MM.1S (cell line): ENCODE measurements around the gene ANKRD13B.

Experiments
- DNase-seq: peaks from one replicate; pipeline ENCODE4 v3.0.0-alpha.2; 2015
- H2AFZ ChIP-seq: fragments of 300-600 bp; sonication (generic); 2 replicates; pipeline ENCODE4 v1.6.0; 2016; ENCODE audit warnings: antibody characterized with exemption, low read length
- H3F3A ChIP-seq: fragments of 300-600 bp; sonication (generic); 2 replicates; pipeline ENCODE4 v1.6.1; 2016; ENCODE audit warnings: mild to moderate bottlenecking, antibody characterized with exemption, low read length, moderate library complexity, mixed read lengths; ENCODE audit not compliant: insufficient read depth
- H3K27ac ChIP-seq: fragments of 300-600 bp; sonication (generic); 2 replicates; pipeline ENCODE4 v1.5.1; 2016; ENCODE audit warnings: mild to moderate bottlenecking, low read length
- H3K27me3 ChIP-seq: fragments of 300-600 bp; sonication (generic); replicated peaks from 2 replicates; pipeline ENCODE4 v1.6.0; 2016; ENCODE audit warnings: low read length; ENCODE audit not compliant: insufficient read depth
- H3K36me3 ChIP-seq: fragments of 300-600 bp; sonication (generic); replicated peaks from 2 replicates; pipeline ENCODE4 v1.6.1; 2016; ENCODE audit warnings: mild to moderate bottlenecking, low read length, mixed read lengths; ENCODE audit not compliant: insufficient read depth
- H3K4me1 ChIP-seq: fragments of 300-600 bp; sonication (generic); 2 replicates; pipeline ENCODE4 v1.6.1; 2016; ENCODE audit warnings: low read length, mixed read lengths
- H3K4me2 ChIP-seq: fragments of 300-600 bp; sonication (generic); 2 replicates; pipeline ENCODE4 v1.6.0; 2016; ENCODE audit warnings: low read depth, low read length
- H3K4me3 ChIP-seq: fragments of 300-600 bp; sonication (generic); 2 replicates; pipeline ENCODE4 v1.5.1; 2016; ENCODE audit warnings: low read length, mixed read lengths
- H3K79me2 ChIP-seq: fragments of 300-600 bp; sonication (generic); 2 replicates; pipeline ENCODE4 v1.6.1; 2016; ENCODE audit warnings: mixed run types, low read length, mixed read lengths
- H3K9ac ChIP-seq: fragments of 300-600 bp; sonication (generic); 2 replicates; pipeline ENCODE4 v1.6.1; 2016; ENCODE audit warnings: low read length, mixed read lengths
- H3K9me2 ChIP-seq: fragments of 300-600 bp; sonication (generic); replicated peaks from 2 replicates; pipeline ENCODE4 v1.6.1; 2016; ENCODE audit warnings: mild to moderate bottlenecking, low read length, mixed read lengths; ENCODE audit not compliant: insufficient read depth
- H3K9me3 ChIP-seq: fragments of 300-600 bp; sonication (generic); replicated peaks from 2 replicates; pipeline ENCODE4 v1.6.1; 2016; ENCODE audit warnings: mild to moderate bottlenecking, low read length, mixed read lengths; ENCODE audit not compliant: insufficient read depth
- H4K20me1 ChIP-seq: fragments of 300-600 bp; sonication (generic); 2 replicates; pipeline ENCODE4 v1.6.1; 2016; ENCODE audit warnings: mild to moderate bottlenecking, low read length, moderate library complexity, mixed read lengths; ENCODE audit not compliant: insufficient read depth
- CTCF ChIP-seq: fragments of 300-600 bp; sonication (generic); IDR thresholded peaks from 2 replicates; pipeline ENCODE4 v1.5.1; 2016; ENCODE audit warnings: antibody characterized with exemption, low read length, mixed read lengths
- EZH2 ChIP-seq: fragments of 300-600 bp; sonication (generic); optimal IDR thresholded peaks from 2 replicates; pipeline ENCODE3; 2017; ENCODE audit warnings: low read depth, mild to moderate bottlenecking, antibody characterized with exemption, low read length, mixed read lengths
- EZH2phosphoT487 ChIP-seq: fragments of 300-600 bp; sonication (generic); IDR thresholded peaks from 2 replicates; pipeline ENCODE4 v1.6.1; 2018; ENCODE audit warnings: antibody characterized with exemption, low read length

ANKRD13B gene

GRCh38 chr17:29589524-29590410 is 3.2 kb upstream of the ANKRD13B start, which contains the start of gene GIT1:
Gene GIT1, minus strand, starts transcription at chr17:29589648. Its CDS starts 270 bp downstream, at chr17:29589378.
- H3K4me1 ChIP-seq = peaks cover 36% of the 10 kb centered on the region
- H3K9me2 ChIP-seq = no peaks in the 10 kb centered on the region
- H3K27ac ChIP-seq = no peak within 1 kb of the TSS; the same call in 1 of the 2 replicates
- peak; percentile 89 for DNase-seq
- no peaks in the 10 kb centered on the region for H3K36me3 ChIP-seq
- peak within 1 kb of the TSS; percentile 68 for H3K9ac ChIP-seq
- H3K27me3 ChIP-seq = no peaks in the 10 kb centered on the region
- peaks cover 42% of the 10 kb centered on the region for H3K79me2 ChIP-seq
- peak within 1 kb of the TSS; percentile 99 for H3K4me2 ChIP-seq
- no peaks in the 10 kb centered on the region for H3K9me3 ChIP-seq
- H4K20me1 ChIP-seq = no peaks in the 10 kb centered on the region
- H3F3A ChIP-seq = peaks cover 6% of the 10 kb centered on the region; the same call in 1 of the 2 replicates
- peak within 1 kb of the TSS; percentile 84 for H3K4me3 ChIP-seq
- TF ChIP-seq EZH2phosphoT487 = no peak
- TF ChIP-seq CTCF = no peak
- no peak for TF ChIP-seq EZH2
- peak within 1 kb of the TSS; percentile 84 for H2AFZ ChIP-seq

- no peaks in the 10 kb centered on the region for H4K20me1 ChIP-seq
- H3F3A ChIP-seq = peaks cover 6% of the 10 kb centered on the region; the same call in 1 of the 2 replicates
- no peaks in the 10 kb centered on the region for H3K36me3 ChIP-seq
- peak overlapping the region; percentile 99 for H3K4me2 ChIP-seq
- no peak for DNase-seq
- peak overlapping the region; percentile 67; the same call in 1 of the 2 replicates for H3K9ac ChIP-seq
- H3K4me1 ChIP-seq = peaks cover 36% of the 10 kb centered on the region
- no peak overlapping the region for H3K27ac ChIP-seq
- peak overlapping the region; percentile 84 for H3K4me3 ChIP-seq
- TF ChIP-seq CTCF = no peak
- no peak for TF ChIP-seq EZH2phosphoT487
- no peak for TF ChIP-seq EZH2
- H3K27me3 ChIP-seq = no peaks in the 10 kb centered on the region
- peaks cover 34% of the 10 kb centered on the region for H3K79me2 ChIP-seq
- peak overlapping the region; percentile 84 for H2AFZ ChIP-seq
- no peaks in the 10 kb centered on the region for H3K9me2 ChIP-seq
- H3K9me3 ChIP-seq = no peaks in the 10 kb centered on the region
These were observed 2.4 kb upstream of the ANKRD13B start for GRCh38 chr17:29590411-29591145.

- no peak for DNase-seq
- Histone ChIP-seq H3K9me3 (no peaks in the 10 kb centered on the region), H3K27ac (no peak overlapping the region), H3K4me1 (peaks cover 36% of the 10 kb centered on the region), H2AFZ (0 out of 2 replicates have a peak overlapping the region, but pooled peaks have one; percentile 59), H3F3A (peaks cover 6% of the 10 kb centered on the region; the same call in 1 of the 2 replicates), H3K4me2 (peak overlapping the region; percentile 99), H3K9me2 (no peaks in the 10 kb centered on the region), H3K36me3 (no peaks in the 10 kb centered on the region), H3K4me3 (peak overlapping the region; percentile 11; the same call in 1 of the 2 replicates), H3K9ac (no peak overlapping the region), H4K20me1 (no peaks in the 10 kb centered on the region), H3K79me2 (peaks cover 27% of the 10 kb centered on the region), H3K27me3 (no peaks in the 10 kb centered on the region)
- TF ChIP-seq EZH2 (no peak), EZH2phosphoT487 (no peak), CTCF (no peak)
These were observed 1.7 kb upstream of the ANKRD13B start for GRCh38 chr17:29591146-29591736.
